ENCODE results near the gene ATP12A.

The ATP12A gene

DNA sequence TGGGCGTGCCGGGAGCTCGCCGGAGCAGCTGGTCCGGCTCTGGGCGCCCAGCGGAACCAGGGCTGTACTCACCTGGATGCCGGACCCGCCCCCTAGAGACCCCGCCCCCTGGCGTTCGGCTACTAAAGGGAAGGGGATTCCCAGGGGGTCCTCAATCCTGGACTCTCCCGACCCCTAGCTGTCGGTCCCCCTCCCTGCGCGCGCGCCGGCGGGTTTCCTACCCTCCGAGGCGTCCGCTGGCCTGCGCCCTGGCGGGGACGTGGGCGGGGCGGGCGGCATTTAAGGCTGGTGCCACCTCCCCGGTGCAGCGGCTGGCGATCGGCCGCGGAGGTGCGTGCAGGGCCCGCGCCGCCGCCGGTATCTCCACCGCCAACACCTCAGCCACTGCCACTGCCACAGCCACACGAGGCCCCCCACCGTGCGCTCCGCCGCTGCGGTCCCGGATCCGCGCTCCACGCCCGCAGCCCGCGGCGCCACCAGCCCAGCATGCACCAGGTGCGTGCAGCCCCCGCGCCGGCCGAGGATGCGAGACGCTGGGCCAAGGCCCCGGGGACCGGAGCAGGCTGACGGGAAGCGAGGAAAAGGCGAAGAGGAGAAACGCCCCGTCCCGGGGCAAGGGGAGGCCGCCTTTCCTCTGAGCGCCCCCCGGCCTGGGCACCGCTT is at the start of gene ATP12A:
Gene ATP12A (plus strand): TSS at position 151 of the 663 bp plus-strand sequence. CDS start 336 bp downstream, at position 487.
- DNase-seq: no peak

DNA sequence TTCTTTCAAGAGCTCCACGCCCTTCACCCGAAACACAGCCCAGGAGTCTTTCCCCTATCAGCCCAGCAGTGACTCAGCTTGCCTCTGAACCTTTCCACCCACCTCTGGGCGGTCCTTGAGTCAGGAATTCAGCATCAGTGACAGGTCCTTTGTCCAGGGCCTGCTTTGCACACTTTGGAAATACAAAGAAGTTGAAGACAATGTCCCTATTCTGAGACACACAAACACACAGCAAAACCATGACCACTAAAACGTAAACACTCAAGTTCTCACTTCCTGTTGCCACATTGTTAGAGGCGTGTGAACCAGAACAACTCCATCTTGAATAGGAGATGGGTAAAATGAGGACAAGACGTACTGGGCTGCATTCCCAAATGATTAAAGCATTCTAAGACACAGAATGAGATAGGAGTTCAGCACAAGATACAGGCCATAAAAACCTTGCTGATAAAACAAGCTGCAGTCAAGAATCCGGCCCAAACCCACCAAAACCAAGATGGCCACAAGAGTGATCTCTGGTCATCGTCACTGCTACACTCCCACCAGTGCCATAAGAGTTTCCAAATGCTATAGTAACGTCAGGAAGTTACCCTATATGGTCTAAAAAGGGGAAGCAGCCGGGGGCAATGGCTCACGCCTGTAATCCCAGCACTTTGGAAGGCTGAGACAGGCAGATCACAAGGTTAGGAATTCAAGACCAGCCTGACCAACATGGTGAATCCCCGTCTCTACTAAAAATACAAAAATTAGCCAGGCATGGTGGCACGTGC is 49.2 kb upstream of the ATP12A start:
- DNase-seq: no peak

DNA sequence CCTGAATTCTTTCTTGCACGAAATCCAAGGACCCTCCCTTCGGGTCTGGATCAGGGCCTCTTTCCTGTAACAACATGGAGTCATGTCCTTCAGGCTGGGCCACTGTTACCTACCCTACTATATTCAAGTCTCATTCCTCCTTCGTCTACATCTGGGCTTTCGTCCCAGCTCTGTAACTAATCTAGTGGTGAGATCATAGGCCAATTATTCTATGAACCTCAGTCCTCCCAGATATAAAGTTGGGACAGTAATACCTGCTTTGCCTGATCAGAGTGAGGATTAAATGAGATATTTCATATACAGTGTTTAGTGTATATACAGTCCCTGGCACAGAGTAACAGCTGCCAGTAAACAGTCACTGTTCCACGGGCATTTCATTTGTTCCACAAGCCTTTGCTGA is 48.3 kb upstream of the ATP12A start:
- no peak for DNase-seq

DNA sequence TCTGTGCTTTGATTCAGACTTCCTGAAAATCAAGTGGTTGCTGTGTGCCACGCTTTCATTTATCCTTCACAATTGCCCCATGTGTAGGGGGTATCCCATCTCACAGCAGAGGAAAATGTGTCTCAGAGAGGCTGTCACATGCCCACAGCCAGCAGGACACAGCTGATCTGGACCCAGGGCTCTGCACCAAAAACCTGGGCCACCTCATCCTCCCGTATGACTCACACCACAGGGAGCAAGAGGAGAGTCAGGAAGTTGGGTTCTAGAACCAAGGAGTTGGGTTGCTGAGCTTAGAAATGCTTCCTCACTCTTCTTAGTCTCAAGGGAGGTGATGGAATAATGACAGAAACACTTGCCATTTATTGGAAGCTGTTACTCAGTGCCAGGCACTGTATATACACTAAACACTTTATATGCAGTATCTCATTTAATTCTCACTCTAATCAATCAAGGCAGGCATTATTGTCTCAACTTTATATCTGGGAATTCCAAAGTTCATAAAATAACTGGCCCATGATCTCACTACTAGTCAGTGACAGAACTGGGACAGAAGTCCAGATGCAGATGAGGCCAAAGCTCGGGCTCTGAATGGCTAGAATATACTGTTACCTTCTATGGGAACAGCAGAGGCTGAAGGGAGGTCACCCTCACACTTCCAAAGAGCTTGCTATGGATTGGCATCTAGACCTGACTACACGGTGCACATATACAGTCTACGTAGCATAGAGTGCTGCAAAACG is 47.7 kb upstream of the ATP12A start:
- no peak for DNase-seq

DNA sequence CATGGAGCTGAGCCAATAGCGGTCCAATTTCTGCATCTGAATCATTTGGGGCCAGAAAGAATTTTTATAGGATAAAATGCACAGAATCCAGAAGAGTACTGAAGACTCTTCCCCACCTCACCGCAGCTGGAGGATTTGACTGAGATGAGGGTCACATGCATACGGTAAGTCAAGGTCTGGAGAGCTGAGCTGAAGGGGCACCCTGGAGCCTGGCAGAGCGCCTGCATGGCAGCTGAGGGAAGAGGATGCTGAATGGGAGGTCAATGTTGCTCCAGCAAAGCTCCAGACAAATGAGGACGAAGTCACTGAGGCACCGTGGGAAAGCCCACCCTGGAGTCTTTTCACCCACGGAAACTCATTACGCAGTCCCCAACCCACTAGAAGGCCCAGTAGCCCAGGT is 43.4 kb upstream of the ATP12A start:
- DNase-seq: no peak

DNA sequence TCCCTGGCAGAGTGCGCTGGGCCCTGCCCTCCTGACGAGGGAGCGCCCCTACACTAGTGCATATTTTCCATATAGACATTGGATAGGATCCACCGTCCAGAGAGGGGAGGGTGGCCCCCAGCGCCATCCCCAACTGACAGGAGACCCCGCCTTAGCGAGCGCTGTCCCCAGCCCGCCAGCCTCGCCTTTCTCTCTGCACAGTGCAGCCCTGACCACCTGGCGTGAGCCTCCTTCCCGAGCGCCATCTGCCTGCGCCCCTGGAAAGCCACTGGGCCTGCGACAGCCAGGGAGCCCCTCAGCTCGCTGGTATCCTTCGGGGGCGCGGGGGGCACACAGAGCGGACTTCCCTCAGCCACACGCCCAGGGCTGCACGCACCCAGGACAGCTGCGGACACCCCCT is 42.1 kb upstream of the ATP12A start:
- DNase-seq: no peak

DNA sequence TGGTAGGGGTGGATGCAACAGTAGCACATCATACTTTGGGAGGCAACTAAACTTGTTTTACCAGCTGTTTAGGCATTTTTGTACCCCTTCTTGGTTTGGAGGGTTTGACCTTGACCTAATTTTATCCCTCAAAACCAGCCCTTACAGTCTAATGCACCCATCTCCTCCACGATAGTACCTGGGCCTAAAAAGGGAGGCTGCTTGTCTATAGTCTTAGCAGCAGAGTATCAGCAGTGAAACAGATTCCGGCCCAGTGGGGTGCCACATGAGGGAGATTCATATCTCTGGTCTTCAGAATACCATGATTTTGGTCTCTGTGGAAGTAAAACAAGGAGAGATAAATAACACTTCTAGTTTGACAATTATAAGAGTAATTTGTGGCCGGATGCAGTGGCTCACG is 39.5 kb upstream of the ATP12A start:
- no peak for DNase-seq

DNA sequence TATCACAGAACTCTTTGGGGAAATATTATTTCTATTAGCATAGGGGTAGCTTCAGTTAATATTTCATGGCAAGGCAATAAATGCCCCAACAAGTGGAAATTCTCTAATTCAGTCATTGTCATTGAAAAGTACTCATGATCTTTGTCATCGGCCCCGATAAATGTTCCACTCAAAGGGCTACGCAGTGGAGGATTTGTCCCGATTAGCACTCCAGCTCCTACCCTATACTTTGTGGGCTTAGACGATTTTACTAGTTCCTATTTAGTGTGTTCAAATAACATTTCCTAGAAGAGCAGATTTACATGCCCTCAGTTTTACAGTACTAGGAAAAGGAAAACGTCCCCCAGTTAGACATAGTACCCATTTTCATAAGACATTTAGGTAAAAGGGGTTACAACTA is 38.0 kb upstream of the ATP12A start:
- no peak for DNase-seq

DNA sequence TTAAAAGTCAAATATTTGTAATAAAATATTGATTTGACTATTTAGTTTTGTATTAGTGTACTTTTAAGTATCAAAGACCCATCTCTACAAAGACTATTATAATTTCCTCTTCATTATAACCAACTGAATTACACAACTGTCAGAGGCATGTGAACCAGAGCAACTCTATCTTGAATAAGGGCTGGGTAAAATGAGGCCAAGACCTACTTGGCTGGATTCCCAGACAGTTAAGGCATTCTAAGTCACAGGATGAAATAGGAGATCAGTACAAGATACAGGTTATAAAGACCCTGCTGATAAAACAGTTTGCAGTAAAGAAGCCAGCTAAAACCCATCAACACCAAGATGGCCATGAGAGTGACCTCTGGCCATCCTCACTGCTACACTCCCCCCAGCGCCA is 36.2 kb upstream of the ATP12A start:
- no peak for DNase-seq

DNA sequence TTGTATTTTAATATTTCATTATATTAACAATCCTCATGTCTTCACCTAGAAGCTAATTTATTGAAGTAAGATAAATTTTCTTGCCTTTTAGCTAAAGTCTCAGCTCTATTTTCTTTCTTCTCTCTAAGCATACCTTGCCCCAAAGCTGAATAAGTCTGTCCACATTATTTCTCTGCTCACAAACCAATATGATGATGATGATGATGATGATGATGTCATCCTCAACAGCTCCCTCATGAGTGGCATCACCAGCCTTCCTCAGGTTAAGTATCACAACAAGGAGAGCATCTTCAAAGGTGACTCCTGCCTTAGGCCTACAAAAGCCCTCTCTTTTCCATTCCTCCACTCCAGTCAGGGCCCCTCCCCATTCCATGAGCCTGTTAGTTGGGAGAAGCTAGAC is 31.9 kb upstream of the ATP12A start:
- DNase-seq: no peak

DNA sequence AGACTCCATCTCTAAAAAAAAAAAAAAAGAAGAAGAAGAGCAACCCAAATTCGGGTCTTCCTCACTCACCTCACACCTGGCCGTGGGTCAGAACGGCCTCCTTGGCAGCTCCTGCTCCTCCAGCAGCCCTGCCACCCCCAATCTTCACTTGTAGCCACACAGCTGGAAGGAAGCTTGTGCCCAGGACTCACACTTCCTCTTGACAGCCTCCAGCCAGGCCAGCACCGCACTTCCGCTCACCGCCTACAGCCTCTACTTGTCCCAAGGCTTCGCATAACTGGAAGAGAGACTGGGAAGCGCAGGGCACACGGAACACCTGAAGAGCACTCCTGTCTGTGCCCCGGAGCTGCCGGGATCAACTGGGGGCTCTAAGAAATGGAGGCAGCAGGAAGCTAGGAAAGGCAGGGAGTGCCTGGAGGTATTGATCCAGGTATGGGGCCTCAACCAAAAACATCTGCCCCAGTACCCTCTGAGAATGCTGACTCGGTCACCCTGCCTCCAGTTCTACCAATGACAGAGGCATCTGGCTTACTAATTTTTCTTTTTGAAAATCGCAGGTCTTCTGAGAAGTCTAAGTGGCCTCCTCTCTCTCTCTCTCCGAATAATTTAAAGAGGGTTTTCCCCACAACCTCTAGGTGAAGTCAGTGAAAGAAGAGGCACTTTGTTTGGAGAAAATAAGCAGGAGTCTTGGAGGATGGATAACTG is 31.1 kb upstream of the ATP12A start:
- no peak for DNase-seq

DNA sequence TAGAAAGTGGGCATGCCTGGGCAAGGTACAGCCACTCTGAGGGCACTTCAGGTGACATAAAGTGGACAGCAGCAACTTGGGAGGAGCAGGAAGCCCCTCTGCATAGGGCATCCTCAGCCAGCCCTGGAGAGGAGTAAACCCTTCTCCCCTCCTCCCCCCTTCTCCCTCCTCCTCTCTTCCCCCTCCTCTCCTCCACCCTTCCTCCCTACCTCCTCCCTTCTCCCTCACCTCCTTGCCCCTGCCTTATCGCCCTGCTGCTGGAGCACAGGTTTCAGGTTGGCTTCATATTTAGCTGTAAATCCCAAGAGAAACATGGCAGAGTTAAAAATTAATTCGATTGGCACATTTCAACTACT is 30.5 kb upstream of the ATP12A start:
- no peak for DNase-seq

DNA sequence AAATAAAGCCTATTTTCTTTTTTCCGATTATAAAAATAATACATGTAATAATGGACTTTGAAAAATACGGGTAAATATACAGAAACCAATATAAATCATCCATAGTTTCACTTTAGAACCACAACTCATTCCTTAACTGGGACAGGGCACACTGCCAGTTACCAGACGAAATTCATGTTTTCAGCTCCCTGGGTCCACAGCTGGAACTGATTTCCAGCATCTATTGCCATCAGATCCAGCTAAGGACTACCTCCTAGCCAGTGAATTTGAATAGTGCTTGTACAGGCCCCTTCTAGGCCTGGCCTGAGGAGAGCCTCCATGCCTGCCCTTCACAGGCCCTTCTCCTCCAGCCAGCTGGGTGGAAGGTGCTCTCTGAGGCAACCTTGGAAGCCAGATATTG is 30.0 kb upstream of the ATP12A start:
- no peak for DNase-seq

DNA sequence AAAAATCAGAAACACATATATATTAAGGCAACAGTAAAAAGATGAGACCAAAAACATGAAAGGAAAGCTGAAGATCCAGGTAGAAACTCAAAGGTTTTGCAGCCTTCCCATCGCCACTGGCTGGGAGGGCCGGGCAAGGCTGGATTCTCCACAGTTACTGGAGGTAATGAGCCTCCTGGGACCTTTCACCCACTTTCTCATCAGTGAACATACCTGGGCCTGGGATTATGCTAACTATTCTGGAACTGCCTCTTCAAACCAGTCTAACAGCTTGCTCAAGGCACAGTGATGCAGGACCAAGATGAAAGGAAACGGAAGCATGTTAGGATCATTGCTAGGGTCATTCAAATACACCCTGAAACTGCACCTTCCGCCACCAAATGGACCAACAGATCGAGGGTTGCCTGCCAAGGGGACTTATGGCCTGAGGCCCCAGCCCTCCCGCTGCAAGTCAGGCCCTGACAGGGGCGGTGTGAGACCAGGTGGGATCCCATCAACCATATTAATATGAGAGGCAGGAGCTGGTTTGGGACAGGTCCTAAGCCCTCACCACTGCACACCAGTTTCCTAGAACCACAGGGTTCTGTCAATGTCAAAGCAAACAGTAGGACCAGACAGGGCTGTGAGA is 28.4 kb upstream of the ATP12A start:
- DNase-seq: no peak

DNA sequence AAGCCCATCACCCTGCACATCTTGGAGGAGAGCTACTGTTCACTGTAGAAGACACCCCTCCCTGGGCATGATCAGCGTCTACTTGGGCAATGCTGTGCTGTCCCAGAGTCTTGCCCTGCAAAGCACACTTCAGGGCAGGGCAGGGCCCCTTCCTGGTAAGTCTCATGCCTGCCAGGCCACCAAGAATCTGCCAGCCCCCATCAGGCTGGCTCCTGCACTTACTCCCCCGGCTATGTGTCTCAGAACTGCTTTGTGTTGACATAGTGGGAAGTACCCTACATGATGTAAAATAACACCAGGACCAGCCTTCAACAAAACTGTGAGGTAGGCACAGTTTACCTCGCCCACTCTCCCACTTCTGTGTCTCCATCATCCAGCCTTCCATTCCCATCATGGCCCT is 27.8 kb upstream of the ATP12A start:
- DNase-seq: no peak

DNA sequence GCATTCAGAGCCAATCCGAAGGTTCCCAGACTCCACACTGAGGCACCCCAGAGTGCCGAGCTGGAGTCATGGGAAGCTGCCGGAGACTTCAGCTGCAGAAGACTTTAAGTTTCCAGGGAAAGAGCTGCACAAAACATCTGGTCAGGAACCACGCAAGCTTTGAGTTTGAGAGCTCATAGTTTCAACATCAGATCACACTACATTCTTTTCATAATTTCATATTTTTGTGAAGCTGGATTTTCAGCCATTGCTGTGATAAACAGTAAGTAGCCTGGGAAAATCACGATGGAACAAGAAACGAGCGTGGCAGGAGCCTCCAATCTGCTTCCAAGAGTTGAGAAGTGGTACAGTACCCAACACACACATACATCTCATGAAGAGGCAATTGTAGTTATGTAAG is 25.5 kb upstream of the ATP12A start:
- no peak for DNase-seq

DNA sequence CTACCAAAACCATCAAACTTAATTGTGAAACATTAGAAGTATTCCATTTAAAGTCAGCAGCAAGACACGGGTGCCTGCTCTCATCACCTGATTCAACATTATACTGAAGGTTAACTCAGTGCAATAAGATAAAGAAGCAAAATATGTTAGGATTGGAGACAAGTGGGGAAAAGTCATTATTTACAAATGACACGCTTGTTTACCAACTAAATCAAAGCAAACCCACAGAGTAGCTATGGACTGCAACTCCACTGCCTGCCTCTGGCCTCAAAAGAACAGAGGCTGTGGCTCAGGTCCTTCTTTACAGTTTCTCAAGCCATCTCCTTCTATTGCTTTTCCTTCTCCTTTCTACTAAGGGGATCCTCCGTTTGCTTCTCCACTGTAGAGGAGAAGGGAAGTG is 21.0 kb upstream of the ATP12A start:
- no peak for DNase-seq

DNA sequence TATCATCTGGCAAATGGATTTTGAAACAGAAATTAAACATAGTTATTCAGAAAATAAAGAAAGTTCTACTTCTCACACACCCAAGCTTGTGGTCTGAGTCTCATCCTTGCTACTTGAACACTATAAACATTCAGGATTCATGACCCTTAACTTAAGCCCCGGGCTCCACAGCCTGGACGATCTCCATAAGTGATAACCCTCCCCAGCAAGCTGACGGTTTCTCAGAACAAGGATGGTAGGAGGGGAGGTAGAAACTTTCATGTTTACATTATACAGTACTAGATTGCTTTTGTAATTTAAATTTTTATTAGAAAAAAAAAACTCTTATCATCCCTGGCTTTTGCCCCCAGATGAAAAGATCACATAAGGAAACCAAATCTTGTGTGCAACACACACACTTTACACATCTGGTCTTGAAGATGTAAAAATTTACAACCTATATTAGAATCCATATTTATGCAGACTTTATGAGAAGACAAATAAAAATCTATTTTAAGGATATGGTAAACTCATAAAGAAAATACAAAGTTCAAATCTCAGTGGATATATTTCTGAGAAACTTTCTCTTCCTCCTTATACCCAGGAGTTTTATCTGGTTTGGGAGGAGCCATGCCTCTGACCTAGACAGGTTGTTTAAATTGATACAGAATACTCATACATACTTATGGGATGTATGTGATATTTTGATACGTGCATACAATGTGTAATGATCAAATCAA is 20.0 kb upstream of the ATP12A start:
- DNase-seq: no peak

DNA sequence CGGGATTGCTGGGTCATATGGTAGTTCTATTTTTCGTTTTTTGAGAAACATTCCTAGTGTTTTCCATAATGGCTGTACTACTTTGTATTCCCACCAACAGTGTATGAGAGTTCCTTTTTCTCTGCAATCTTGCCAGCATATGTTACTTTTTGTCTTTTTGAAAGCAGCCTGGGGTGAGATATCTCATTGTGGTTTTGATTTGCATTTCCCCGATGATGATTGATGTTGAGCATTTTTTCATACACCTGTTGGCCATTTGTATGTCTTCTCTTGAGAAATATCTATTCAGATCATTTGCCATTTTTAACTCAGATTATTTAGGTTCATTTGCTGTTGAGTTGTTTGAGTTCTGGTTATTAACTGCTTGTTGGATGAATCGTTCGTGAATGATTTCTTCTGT is 18.5 kb upstream of the ATP12A start:
- DNase-seq: no peak

DNA sequence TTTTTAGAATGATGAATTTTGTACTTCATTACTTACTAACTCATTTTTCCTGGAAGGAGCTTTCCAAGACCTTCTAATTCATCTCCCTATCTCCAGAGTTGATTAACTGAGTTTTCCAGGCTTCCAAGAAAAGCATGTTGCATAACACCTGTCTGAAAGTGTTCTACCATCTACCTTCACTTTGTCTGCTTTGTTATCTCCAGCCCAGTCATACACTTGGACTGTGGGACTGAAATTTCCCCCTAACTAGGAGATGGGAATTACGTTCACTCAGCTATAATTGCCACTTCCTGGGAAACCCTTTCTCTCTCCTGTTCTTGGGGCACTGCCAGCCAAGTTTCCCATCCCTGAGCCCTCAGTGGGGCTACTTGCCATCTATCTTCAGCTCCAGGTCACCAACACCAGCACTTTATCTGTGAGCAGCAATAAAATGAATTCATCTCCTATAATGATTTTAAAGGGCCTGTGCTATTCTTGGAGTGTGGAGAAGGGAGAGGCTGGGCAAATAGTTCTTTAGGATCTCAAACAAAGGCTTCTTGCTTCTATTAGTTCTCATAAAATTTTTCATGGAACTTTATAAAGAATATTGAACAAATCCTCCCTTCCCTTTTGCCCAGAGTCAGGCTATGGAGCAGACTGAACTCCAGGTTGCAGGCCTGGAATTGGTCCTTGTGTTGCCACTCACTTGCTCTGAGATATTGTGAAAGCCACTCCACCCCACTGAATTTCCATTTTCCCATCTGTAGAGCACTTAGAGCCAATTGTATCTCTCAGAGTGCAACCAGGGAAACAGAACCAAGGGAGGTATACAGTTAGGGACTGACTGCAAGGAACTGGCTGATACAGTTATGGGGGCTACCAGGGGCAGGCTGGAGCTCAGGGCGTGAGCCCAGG is 17.8 kb upstream of the ATP12A start:
- DNase-seq: no peak

DNA sequence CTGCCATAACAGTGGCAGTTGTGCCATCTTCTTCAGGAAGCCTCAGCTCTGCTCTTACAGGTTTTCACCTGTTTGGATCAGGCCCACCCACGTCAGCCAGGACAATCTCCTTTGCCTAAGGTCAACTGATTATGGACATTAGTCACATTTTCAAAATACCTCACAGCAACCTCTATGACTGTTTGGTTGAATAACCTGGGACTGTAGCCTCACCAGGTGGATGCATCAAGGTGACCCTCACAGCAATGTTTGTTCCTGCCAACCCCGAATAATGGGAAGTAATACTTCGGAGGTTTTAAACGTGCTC is 17.2 kb upstream of the ATP12A start:
- DNase-seq: no peak

DNA sequence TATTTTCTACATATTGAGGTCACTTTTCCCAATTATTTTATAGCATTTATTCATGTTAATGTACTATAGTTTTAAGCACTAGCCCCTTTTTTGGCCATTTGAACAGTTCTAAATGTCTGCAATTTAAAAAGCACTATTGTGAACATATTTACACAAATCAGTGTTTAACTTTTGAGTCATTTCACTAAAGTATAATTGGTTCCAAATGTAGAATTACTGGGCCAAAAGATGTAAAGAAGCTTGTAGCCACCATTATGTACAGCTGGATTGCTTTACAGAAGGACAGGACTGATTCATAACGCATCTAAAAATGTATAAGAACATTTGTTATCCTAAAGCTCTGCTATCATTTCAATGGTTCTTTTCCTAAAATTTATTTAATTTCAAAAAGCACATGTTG is 16.6 kb upstream of the ATP12A start:
- no peak for DNase-seq
